Thyroid gland (tissue), 4 donors: ENCODE results near the gene KSR1.

ENCODE experiments used
- POLR2A ChIP-seq, 2 donors: fragments of 450-650 bp; IDR thresholded peaks; one replicate each; pipeline ENCODE4 v1.6.1; 2017; ENCODE audit warnings: antibody characterized with exemption in 2 of 2, mild to moderate bottlenecking in 2 of 2, moderate library complexity in 1 of 2
- TF ChIP-seq, protein P1 (sequence below), 6 experiments: fragments of 200-600 bp in 3 of 6; fragments of 450-650 bp in 3 of 6; sonication (generic) in 3 of 6; IDR thresholded peaks; one replicate each; pipeline ENCODE4 v1.5.1; 2016 to 2019; ENCODE audit warnings: antibody characterized with exemption in 6 of 6, mild to moderate bottlenecking in 2 of 6, inconsistent platforms in 1 of 6, moderate library complexity in 1 of 6

DNA sequence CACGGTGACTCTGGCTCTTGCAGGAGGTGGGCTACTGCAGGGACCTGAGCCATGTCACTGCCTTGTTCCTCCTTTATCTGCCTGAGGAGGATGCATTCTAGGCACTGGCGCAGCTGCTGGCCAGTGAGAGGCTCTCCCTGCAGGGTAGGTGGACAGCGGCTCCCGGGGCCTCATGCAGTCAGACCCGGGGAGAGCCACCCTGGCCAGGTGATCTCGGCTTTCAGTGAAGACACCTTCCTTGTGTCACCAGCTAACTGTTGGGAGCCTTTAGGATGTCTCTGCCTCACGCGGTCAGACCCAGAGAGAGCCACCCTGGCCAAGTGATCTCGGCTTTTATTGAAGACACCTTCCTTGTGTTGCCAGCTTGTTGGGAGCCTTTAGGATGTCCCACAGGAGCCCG, 31.7 kb upstream of the KSR1 start:
- TF ChIP-seq POLR2A (IDR thresholded peaks at IDR 0.05) = no peak
- TF ChIP-seq, protein P1, sequence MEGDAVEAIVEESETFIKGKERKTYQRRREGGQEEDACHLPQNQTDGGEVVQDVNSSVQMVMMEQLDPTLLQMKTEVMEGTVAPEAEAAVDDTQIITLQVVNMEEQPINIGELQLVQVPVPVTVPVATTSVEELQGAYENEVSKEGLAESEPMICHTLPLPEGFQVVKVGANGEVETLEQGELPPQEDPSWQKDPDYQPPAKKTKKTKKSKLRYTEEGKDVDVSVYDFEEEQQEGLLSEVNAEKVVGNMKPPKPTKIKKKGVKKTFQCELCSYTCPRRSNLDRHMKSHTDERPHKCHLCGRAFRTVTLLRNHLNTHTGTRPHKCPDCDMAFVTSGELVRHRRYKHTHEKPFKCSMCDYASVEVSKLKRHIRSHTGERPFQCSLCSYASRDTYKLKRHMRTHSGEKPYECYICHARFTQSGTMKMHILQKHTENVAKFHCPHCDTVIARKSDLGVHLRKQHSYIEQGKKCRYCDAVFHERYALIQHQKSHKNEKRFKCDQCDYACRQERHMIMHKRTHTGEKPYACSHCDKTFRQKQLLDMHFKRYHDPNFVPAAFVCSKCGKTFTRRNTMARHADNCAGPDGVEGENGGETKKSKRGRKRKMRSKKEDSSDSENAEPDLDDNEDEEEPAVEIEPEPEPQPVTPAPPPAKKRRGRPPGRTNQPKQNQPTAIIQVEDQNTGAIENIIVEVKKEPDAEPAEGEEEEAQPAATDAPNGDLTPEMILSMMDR (IDR thresholded peaks at IDR 0.05) = no peak
